Thyroid gland (tissue), 4 donors: ENCODE measurements around the gene MTUS2.

Source experiments
- CTCF ChIP-seq, 6 experiments: fragments of 200-600 bp in 3 of 6; fragments of 450-650 bp in 3 of 6; sonication (generic) in 3 of 6; IDR thresholded peaks; one replicate each; pipeline ENCODE4 v1.5.1; 2016 to 2019; ENCODE audit warnings: antibody characterized with exemption in 6 of 6, mild to moderate bottlenecking in 2 of 6, inconsistent platforms in 1 of 6, moderate library complexity in 1 of 6
- POLR2A ChIP-seq, 2 donors: fragments of 450-650 bp; IDR thresholded peaks; one replicate each; pipeline ENCODE4 v1.6.1; 2017; ENCODE audit warnings: antibody characterized with exemption in 2 of 2, mild to moderate bottlenecking in 2 of 2, moderate library complexity in 1 of 2

GRCh38 chr13:29476046-29476445, 655.9 kb downstream of the MTUS2 start:
- TF ChIP-seq CTCF (IDR thresholded peaks at IDR 0.05): no peak
- TF ChIP-seq POLR2A (IDR thresholded peaks at IDR 0.05): no peak
